B cell (primary cell): ENCODE measurements around the gene RGR. TPM values are rescaled to one million over a fixed set of nuclear protein-coding genes. Genes with fewer than 3 reads are reported as not detected.

ENCODE experiments used
- ATAC-seq: fragments of 200-7000 bp; cut with Tn5 transposase; one replicate; pipeline ENCODE4 v1.10.0; 2021; ENCODE audit warnings: low read depth, mild to moderate bottlenecking, moderate number of reproducible peaks, moderate library complexity
- CTCF ChIA-PET: fragments of 350-600 bp; sonication (Branson Sonifier 250); formaldehyde crosslinking; loops from one replicate; lab custom pipeline; 2021; ENCODE audit warnings: antibody characterized with exemption, inconsistent platforms; lab: Charles Lee
- POLR2A ChIA-PET: fragments of 350-600 bp; sonication (Branson Sonifier 250); formaldehyde crosslinking; loops from one replicate; lab custom pipeline; 2021; ENCODE audit warnings: antibody characterized with exemption; lab: Charles Lee
- DNase-seq: peaks from one replicate; pipeline ENCODE4 v3.0.0; 2013
- H2AFZ ChIP-seq: 2 replicates; pipeline ENCODE4 v1.6.1; 2012; ENCODE audit warnings: mild to moderate bottlenecking, low read depth, low read length; ENCODE audit not compliant: insufficient read depth, poor library complexity, severe bottlenecking
- H3K27ac ChIP-seq, 2 donors: 1 replicate in 1 of 2; 2 replicates in 1 of 2; pipeline ENCODE4 v1.5.1; 2012 to 2013; ENCODE audit warnings: low read length in 2 of 2, mild to moderate bottlenecking in 2 of 2, moderate library complexity in 1 of 2
- H3K27me3 ChIP-seq, 4 experiments: fragments of 200-600 bp in 1 of 4; sonication (generic) in 1 of 4; replicated peaks in 1 of 4; 1 replicate in 2 of 4; 2 replicates in 2 of 4; pipeline versions ENCODE4 v1.6.1 to v1.7.0; 2013 to 2016; ENCODE audit warnings: low read length in 3 of 4, mild to moderate bottlenecking in 2 of 4, mixed read lengths in 1 of 4, moderate library complexity in 1 of 4; ENCODE audit not compliant: insufficient read depth in 4 of 4, control insufficient read depth in 3 of 4; ENCODE audit errors: control extremely low read depth in 1 of 4
- H3K36me3 ChIP-seq, 2 experiments: replicated peaks in 1 of 2; 1 replicate in 1 of 2; 2 replicates in 1 of 2; pipeline versions ENCODE4 v1.6.1 to v1.7.1; 2013; ENCODE audit warnings: low read length in 1 of 2; ENCODE audit not compliant: insufficient read depth in 2 of 2, control insufficient read depth in 1 of 2; ENCODE audit errors: control extremely low read depth in 1 of 2, extremely low read depth in 1 of 2
- H3K4me1 ChIP-seq, 2 donors: fragments of 200-600 bp in 1 of 2; sonication (generic) in 1 of 2; 1 replicate in 1 of 2; 2 replicates in 1 of 2; pipeline versions ENCODE4 v1.5.1 to v1.6.1; 2013 to 2017; ENCODE audit warnings: low read length in 2 of 2; ENCODE audit not compliant: control insufficient read depth in 2 of 2, insufficient read depth in 2 of 2
- H3K4me2 ChIP-seq: replicated peaks from 2 replicates; pipeline ENCODE3; 2012; ENCODE audit warnings: mild to moderate bottlenecking, low read depth, low read length; ENCODE audit not compliant: poor library complexity, severe bottlenecking
- H3K4me3 ChIP-seq, 5 experiments: fragments of 200-600 bp in 1 of 5; sonication (generic) in 1 of 5; 1 replicate in 3 of 5; 2 replicates in 2 of 5; pipeline versions ENCODE4 v1.5.1 to v1.7.0; 2011 to 2016; ENCODE audit warnings: low read length in 4 of 5, mild to moderate bottlenecking in 4 of 5, low read depth in 2 of 5, control low read depth in 1 of 5, moderate library complexity in 1 of 5; ENCODE audit not compliant: insufficient read depth in 1 of 5; ENCODE audit errors: control extremely low read depth in 1 of 5, extremely low read depth in 1 of 5
- H3K79me2 ChIP-seq: fragments of 200-600 bp; sonication (generic); one replicate; pipeline ENCODE4 v1.6.0; 2016; ENCODE audit warnings: low read length; ENCODE audit not compliant: control insufficient read depth, insufficient read depth
- H3K9ac ChIP-seq: fragments of 200-600 bp; sonication (generic); 2 replicates; pipeline ENCODE4 v1.6.1; 2017; ENCODE audit warnings: mild to moderate bottlenecking, low read length, moderate library complexity
- H3K9me3 ChIP-seq, 3 donors: one replicate each; pipeline versions ENCODE4 v1.6.1 to v1.7.1; 2013; ENCODE audit warnings: low read length in 2 of 3; ENCODE audit not compliant: control insufficient read depth in 2 of 3, insufficient read depth in 1 of 3; ENCODE audit errors: control extremely low read depth in 1 of 3
- H4K20me1 ChIP-seq: 2 replicates; pipeline ENCODE4 v1.6.0; 2012; ENCODE audit warnings: mild to moderate bottlenecking, low read length; ENCODE audit not compliant: insufficient read depth, control insufficient read depth, poor library complexity, severe bottlenecking
- H3K27ac Mint-ChIP-seq: one replicate; pipeline ENCODE4 v1.8.0; 2021; ENCODE audit warnings: mixed read lengths
- H3K27me3 Mint-ChIP-seq: one replicate; pipeline ENCODE4 v1.8.0; 2021; ENCODE audit warnings: mixed read lengths
- H3K4me1 Mint-ChIP-seq: one replicate; pipeline ENCODE4 v1.8.0; 2021; ENCODE audit warnings: mixed read lengths
- H3K4me3 Mint-ChIP-seq: one replicate; pipeline ENCODE4 v1.8.0; 2021; ENCODE audit warnings: mixed read lengths
- H3K9me3 Mint-ChIP-seq: one replicate; pipeline ENCODE4 v1.8.0; 2022; ENCODE audit warnings: mixed read lengths; ENCODE audit not compliant: insufficient read depth
- EZH2 ChIP-seq: IDR thresholded peaks from 2 replicates; pipeline ENCODE4 v1.6.1; 2012; ENCODE audit warnings: borderline replicate concordance, low read depth, mild to moderate bottlenecking, moderate library complexity, low read length; ENCODE audit not compliant: insufficient read depth, poor library complexity, severe bottlenecking
- WGBS: methylation state at CpG from one replicate; pipeline ENCODE4 v1.1.5; 2013; ENCODE audit warnings: missing lambda C conversion rate; ENCODE audit not compliant: insufficient coverage; 5-methylcytosine and 5-hydroxymethylcytosine counted together
- intact Hi-C: fragments of 100-400 bp; cut with micrococcal nuclease; formaldehyde crosslinking; loops from one replicate; pipeline ENCODE4 v1.10.0; 2022
- polyA plus RNA-seq: library from polyadenylated mRNA; depleted of rRNA; stranded (reverse); fragments of >200 nt; gene quantifications from 2 replicates; pipeline ENCODE4 v1.2.3, GENCODE V29; 2012
- total RNA-seq, 2 donors: library from RNA; stranded (reverse); fragments of 120-200 nt in 1 of 2; gene quantifications; 1 replicate in 1 of 2; 2 replicates in 1 of 2; pipeline versions ENCODE4 v1.2.3 to v1.2.4, GENCODE V29; 2013 to 2022
- TF ChIP-seq, protein P1 (sequence below): fragments of 200-600 bp; IDR thresholded peaks from one replicate; pipeline ENCODE4 v1.8.0; 2022; ENCODE audit warnings: antibody characterized with exemption, mild to moderate bottlenecking

The RGR gene
- total and polyA plus RNA-seq, 2 donors (not counting 1 experiment from before 2014, with no cell fraction given): not detected

DNA sequence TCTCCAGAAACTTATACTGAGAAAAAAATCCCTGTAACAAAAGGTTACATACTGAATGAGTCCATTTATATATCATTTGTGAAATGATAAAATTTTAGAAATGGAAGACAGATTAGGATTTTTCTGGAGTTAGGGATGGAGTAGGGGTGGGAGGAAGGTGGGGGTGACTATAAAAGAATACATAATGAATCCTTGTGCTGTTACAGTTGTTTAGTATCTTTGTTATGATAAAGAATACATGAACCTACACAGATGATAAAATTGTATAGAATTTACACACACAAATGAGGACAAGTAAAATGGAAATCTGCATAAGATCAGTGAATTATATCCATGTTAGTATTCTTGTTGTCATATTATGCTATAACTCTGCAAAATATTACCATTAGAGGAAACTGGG, 41.8 kb downstream of the RGR start:
- Histone ChIP-seq H3K36me3 (no peaks in the 10 kb centered on the region), H3K4me1 (no peaks in the 10 kb centered on the region), H3K4me2 (no peak overlapping the region), H3K27ac (no peak overlapping the region), H3K4me3 (no peak overlapping the region), H3K27me3 (peaks cover 0 to 4% (median 0%) of the 10 kb centered on the region in 4 experiments), H3K9me3 (peaks cover 0 to 1% (median 0%) of the 10 kb centered on the region in 3 donors), H3K79me2 (no peaks in the 10 kb centered on the region), H2AFZ (no peak overlapping the region), H4K20me1 (no peaks in the 10 kb centered on the region), H3K9ac (no peak overlapping the region)
- Mint-ChIP-seq H3K27me3 (peaks cover 11% of the 10 kb centered on the region), H3K4me1 (no peaks in the 10 kb centered on the region), H3K27ac (no peak overlapping the region), H3K9me3 (no peaks in the 10 kb centered on the region), H3K4me3 (no peak overlapping the region)
- no peak for ATAC-seq
- POLR2A ChIA-PET: no interaction called here
- DNase-seq: no peak
- intact Hi-C loops: no loop called here
- CTCF ChIA-PET: no interaction called here
- TF ChIP-seq EZH2: no peak
- TF ChIP-seq, protein P1, sequence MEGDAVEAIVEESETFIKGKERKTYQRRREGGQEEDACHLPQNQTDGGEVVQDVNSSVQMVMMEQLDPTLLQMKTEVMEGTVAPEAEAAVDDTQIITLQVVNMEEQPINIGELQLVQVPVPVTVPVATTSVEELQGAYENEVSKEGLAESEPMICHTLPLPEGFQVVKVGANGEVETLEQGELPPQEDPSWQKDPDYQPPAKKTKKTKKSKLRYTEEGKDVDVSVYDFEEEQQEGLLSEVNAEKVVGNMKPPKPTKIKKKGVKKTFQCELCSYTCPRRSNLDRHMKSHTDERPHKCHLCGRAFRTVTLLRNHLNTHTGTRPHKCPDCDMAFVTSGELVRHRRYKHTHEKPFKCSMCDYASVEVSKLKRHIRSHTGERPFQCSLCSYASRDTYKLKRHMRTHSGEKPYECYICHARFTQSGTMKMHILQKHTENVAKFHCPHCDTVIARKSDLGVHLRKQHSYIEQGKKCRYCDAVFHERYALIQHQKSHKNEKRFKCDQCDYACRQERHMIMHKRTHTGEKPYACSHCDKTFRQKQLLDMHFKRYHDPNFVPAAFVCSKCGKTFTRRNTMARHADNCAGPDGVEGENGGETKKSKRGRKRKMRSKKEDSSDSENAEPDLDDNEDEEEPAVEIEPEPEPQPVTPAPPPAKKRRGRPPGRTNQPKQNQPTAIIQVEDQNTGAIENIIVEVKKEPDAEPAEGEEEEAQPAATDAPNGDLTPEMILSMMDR: no peak

DNA sequence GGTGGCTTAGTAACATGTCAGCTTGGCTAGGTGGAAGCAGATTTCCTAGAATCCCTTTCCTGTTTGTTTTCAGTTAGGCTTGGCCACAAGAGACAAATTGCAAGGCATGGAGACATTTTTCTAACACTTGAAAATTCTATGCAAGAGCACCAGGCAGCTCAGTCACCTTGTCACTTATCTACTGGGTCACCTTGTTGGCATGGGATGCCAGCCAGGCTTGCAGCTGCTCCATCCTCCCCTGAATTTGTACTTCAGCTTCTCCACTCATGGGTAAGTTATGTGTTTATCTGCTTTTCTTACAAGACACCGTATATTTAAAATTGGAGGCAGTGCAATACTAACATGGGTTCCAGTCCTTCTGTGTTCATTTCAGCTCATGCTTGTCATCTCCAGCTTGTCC, 43.3 kb downstream of the RGR start:
- H3K4me3 Mint-ChIP-seq: no peak overlapping the region
- H3K27ac ChIP-seq: no peak overlapping the region
- no peak overlapping the region for H3K4me2 ChIP-seq
- H2AFZ ChIP-seq: no peak overlapping the region
- no peaks in the 10 kb centered on the region for H3K4me1 ChIP-seq
- no peak for TF ChIP-seq EZH2
- TF ChIP-seq, protein P1: no peak
- H4K20me1 ChIP-seq: no peaks in the 10 kb centered on the region
- no peaks in the 10 kb centered on the region for H3K36me3 ChIP-seq
- H3K9me3 ChIP-seq: peaks cover 0 to 1% (median 0%) of the 10 kb centered on the region in 3 donors
- ATAC-seq (no peak), DNase-seq (no peak)
- WGBS: no CpG with 5 or more reads among the region's 1 CpG
- ChIA-PET CTCF (no interaction called here), POLR2A (no interaction called here)
- no peak overlapping the region for H3K9ac ChIP-seq
- H3K27ac Mint-ChIP-seq: no peak overlapping the region
- intact Hi-C loops: no loop called here
- H3K27me3 ChIP-seq: peaks cover 0 to 4% (median 0%) of the 10 kb centered on the region in 4 experiments
- no peaks in the 10 kb centered on the region for H3K4me1 Mint-ChIP-seq
- H3K9me3 Mint-ChIP-seq: no peaks in the 10 kb centered on the region
- H3K79me2 ChIP-seq: no peaks in the 10 kb centered on the region
- peaks cover 11% of the 10 kb centered on the region for H3K27me3 Mint-ChIP-seq
- H3K4me3 ChIP-seq: no peak overlapping the region
